DMS153 treated with DMSO at 0.1 percent for 48 hours (cell line): ENCODE data around the gene POLR1H.
"Not testable (repeated sequence)": the region's sequence is repeated elsewhere in the genome, so short reads cannot be mapped to it uniquely, and the experiment has no call there.

ENCODE experiments used
- DNase-seq: peaks from one replicate; lab custom pipeline; 2025; ENCODE audit not compliant: unreplicated experiment; lab: John Stamatoyannopoulos, UW

Gene POLR1H, protein sequence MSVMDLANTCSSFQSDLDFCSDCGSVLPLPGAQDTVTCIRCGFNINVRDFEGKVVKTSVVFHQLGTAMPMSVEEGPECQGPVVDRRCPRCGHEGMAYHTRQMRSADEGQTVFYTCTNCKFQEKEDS

DNA sequence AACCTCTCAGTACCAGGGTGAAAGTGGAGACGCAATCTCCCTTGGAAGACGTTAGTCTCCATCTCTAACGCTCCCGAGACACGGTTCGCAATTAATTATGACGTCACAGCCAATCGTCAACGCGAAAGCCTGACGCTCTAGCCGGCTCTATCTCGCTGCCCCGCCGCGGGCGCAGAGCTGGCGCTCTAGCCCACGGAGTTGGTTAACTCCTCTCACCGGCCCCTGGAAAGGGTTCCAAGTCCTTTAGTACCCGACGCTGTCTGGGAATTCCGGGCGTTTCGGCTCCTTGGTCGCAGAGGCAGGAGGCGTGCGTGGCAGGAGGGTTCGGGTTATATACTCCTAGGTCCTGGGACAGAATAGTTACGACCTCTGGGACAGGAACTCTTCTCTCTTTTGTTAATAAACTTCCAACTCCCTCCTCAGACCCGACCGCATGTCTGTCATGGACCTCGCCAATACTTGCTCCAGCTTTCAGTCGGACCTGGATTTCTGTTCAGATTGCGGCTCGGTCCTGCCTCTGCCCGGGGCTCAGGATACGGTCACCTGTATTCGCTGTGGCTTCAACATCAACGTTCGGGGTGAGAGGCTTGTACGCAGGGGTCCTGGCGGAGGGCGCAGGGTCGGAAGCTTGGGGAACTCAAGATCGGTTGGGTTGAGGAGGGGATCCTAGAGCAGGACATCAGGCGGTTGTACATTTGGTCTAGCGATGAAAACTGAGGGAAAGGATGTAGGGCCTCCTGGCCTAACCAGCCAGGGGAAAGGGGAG, at the start of gene POLR1H:
Gene POLR1H (plus strand): TSS at position 174 of the 766 bp plus-strand sequence. CDS start 260 bp downstream, at position 434.
- DNase-seq = peak; percentile 92

DNA sequence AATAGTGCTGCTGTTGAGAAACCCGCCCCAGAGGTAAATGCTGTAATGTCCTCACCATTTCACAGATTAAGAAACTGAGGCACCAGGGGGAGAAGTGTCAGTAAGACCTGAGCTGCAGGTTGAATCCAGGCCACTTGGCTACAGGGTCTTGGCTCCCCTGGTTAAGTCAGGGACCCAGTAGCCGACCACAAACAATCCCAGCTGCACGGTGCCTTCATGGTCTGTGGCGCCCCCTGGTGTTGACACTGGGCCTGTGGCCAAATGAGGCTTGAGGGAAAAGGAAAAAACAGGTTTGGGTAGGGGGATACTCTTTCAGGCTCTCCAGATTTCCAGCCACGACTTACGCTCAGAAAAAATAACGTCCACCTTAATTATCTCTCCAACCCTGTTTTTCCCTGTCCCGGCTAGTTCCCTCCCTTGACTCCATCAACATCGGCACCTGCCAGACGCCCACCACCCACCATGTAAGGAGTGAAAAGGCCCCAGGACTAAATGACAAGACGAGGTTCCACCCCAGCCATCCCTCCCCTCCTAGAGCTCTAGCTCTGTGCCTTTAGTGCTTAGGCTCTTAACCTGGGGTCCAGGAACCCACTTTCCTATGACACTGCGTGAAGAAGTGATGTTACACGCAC, 47.7 kb upstream of the POLR1H start:
- no peak for DNase-seq

DNA sequence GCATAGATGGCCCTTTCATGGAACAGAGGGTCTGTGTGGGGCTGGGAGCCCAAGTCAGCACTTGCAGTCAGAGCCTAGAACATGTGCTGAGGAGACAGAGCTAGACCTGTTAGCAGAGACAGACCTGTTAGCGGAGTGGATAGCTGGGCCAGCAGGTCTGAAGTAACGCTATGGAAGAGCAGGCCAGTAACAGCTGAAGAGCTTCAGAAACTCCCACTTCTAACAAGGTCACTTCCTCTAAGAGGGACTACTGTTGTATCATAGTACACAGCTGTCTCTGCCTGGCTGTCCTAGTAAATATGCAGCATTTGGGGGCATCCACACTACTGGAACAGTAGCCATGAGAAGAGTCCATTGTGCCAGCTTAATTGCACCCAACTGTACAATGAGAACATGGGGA, 41.2 kb upstream of the POLR1H start:
- no peak for DNase-seq

DNA sequence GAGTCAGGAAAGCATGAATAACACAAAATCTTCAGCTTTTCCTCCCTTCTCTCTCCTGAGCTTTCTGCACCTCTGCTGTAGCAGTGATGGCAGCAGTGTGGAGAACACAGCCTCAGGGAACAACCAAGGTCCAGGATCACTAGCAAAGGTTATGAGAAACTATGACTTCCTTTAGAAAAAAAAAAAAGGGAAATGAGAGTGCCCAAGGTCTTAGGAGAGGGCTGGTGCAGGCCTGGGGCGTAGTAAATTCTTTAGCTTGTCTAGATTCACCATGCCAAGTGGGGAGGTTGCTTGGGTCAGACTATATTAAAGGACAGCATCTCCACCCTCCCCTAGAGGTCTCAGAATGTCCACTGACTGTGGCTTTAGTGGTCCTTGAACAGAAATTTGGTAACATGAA, 40.4 kb upstream of the POLR1H start:
- no peak for DNase-seq

DNA sequence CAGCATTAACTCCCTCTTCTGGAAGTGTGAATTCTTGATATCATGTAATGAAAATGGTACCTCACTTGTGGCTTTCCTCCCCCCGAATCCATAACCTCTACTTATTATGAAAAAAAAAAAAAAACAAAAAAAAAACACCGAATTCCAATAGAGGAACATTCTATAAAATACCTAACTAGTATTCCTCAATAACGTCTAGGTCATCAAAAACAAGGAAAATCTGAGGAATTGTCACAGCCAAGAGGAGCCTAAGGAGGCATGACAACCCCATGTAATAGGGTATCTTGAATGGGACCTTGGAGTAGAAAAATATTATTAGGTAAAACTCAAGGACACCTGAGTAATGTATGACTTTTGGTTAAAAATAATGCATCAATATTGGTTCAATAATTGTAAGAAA, 38.9 kb upstream of the POLR1H start:
- DNase-seq = no peak

DNA sequence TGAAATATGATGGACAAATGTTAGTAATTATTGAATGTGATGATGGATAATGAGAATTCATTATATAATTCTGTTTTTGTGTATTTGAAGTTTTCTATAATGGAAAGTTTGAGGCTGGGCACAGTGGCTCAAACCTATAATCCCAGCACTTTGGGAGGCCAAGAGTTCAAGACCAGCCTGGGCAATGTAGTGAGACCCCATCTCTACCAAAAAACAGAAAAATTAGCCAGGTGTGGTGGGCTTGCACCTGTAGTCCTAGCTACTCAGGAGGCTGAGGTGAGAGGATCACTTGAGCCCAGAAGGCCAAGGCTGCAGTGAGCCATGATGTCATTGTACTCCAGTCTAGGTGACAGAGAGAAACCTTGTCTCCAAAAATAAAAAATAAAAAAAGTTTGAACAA, 38.4 kb upstream of the POLR1H start:
- not testable (repeated sequence) for DNase-seq

DNA sequence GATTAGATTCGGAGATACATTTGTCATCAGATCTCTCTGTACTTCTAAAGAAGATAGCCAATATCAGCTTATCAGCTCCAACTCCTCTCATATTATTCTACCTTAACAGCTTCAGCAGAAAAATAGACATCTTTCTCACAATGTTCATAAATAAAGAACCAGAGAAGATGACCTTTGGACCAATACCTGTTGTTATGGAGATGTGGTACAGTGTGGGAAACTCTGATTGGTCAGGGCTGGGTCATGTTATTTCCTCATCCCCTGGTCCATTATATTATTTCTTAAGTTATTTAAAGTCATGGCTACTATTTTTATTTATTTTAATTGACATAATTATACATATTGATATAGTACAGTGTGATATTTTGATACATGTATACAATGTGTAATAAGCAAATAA, 35.9 kb upstream of the POLR1H start:
- DNase-seq = no peak

DNA sequence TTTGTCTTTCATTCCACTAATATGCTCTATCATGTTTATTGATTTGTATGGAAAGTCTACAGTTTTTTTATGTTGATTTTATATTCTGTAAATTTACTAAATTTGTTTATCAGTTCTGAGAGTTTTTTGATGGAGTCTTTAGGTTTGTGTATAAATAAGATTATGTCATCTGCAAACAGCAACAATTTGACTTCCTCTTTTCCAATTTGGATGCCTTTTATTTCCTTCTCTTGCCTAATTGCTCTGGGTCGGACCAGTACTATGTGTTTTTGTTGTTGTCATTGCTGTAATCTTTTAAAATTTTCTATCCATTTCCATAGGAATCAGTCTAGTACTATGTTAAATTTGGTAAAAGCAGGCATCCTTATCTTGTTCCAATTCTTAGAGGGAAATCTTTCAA, 31.5 kb upstream of the POLR1H start:
- no peak for DNase-seq

DNA sequence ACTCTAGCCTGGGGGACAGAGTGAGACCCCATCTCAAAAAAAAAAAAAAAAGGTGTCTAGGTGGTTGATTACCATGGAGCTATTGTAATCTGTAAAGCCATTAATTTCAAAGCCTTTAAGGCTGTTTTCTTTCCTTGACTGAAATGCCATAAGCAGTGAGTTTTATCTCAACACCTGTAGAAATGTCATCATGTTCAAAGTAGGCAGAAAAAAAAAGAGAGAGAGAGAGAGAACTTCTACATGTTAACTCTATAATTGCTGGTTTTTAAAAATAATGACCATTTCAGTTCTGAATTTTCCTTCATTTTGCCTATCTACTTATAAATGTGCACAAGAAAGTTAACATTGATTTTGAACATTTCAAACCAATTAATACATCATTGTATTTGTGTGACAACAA, 29.7 kb upstream of the POLR1H start:
- no peak for DNase-seq

DNA sequence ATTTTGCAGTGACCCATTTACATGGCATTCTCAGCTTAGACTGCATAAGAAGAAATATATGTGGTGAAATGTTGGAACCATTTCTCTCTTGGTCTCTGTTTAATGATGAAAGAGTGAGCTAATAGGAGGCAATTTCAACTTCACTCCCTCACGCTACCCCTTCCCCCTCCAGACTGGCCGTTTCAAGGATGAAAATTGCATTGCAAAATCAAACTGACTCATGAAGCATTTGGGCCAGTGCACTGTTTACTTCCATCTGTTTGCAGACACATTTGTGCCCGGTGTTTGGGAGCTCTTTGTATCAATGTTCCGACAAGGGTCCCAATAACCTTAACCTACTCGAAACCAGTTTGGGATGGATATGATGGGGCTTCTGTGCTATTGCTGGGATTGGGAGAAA, 27.6 kb upstream of the POLR1H start:
- DNase-seq = not testable (repeated sequence)

DNA sequence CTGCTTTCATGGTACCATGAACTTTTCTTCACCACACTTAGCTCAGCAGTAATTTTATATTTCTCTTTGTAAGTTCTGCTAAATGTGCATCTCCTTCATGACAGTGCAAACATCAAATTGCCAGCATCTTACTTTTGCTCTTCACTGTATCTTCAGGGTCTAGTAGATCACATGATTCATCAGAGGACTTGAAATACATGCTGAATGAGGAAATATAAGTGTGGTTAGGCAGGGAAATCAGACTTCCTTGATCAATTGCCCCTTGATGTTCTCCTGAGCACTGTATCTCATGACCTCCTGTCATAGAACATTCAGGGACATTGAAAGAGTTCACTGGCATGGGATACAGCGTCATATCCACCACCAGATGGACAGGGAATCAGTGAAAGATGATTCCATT, 25.3 kb upstream of the POLR1H start:
- DNase-seq = no peak

DNA sequence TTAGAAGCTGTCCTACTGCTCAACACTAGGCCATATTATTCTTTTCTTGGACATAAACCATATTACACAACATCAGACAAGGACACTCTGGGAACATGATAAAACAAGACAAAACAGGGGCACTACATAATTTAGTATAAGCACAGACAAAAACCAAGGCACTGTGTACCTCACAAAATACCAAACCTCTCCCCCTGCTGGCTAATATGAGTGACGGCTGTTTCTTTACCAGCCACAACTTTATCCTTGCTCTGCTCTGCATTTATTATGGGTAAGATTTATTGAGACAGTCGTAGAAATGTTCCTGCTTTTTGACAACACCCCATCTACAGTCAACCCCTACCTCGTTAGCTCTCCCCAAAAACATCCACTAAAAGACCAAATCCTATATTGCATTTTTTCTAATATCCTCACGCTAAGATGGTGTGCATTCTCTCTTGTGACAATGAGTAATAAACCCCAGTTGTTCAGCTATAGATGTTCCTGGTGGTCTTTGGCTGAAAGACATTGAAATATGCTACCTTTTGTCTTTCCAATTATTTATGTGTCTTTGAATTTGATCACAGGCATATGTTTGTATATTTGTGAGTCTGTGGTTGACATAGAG, 23.8 kb upstream of the POLR1H start:
- DNase-seq = no peak

DNA sequence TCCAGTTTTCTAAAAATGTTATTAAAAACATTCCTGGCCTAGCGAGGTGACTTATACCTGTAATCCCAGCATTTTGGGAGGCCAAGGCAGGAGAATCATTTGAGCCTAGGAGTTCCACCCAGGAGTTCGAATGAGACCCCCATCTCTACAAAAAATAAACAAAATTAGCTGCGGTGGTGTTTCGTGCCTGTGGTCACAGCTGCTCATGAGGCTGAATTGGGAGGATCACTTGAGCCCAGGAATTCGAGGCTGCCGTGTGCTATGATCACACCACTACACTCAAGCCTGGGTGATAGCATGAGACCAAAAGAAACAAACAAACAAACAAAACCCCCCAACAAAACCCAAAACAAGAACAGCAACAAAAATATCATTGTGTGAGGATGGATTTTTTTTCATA, 19.8 kb upstream of the POLR1H start:
- DNase-seq = no peak

DNA sequence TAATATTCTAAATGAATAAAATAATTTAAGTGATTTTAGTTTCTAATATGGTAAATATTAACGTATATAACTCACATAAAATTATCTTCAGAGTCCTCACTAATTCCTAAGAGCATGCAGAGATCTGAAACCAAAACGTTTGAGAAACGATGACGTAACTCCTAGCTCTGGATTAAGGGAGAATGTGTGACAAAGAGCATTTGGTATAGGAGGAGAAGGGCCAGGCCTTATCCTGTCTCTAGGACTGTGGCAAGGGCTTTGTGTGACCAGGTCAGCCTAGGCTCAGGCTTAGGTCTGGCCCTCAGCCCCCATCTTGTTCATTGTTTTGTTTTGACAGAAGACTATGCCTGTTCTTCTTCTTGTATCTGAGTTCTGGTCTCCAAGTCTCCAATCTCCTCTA, 19.2 kb upstream of the POLR1H start:
- no peak for DNase-seq

DNA sequence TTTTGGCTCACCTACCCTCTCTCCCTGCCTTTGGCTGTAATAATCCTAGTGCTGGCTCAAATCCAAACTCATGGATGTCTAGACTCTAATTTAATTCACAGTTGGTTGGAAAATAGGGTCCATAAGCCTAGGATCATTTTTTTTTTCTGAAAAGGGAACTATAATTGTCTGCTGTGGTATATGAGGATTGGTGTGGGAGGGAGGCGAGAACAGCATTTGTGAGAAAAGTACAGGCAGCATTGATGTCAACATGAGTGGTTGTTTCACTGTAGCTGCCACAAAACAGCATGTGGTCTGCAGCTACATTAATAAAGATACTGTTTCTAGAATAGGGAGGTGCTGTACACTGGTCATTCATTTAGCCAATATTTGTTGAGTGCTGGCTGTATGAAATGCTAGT, 18.6 kb upstream of the POLR1H start:
- no peak for DNase-seq

DNA sequence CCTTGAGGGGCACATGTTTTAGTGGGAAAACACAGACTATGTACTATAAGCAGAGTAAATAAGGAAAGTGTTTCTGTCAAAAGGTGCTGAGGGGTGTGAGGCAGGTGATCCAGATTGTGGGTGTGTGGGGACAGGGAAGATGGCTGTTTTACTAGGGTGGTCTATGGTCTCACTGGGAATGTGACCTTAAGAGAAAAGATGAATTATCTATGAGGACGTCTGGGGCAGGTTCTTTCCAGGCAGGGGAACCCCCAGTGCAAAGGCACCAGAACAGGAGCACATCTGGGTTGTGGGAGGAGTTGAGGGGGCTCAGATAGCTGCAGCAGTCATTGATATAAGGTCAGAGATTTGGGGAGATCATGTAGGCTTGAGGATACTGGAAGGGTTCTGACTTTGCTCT, 18.2 kb upstream of the POLR1H start:
- DNase-seq = no peak

DNA sequence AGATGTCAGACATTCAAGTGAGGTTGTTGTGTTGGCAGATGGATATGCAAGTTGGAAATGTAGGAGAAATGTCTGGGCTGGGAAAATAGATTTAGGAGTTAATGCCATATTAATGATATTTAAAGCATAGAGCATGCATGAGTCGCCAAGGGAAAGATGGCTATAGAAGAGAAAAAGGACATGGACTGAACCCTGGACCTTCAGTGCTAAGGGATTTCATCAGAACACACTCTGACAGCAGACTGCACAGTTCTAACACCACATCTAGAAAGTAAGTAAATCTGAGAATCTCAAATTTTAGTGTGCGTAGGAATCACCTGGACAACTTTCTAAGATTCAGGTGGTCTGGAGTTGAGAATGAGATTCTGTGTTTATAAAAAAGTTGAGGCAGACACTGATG, 17.3 kb upstream of the POLR1H start:
- DNase-seq = no peak

DNA sequence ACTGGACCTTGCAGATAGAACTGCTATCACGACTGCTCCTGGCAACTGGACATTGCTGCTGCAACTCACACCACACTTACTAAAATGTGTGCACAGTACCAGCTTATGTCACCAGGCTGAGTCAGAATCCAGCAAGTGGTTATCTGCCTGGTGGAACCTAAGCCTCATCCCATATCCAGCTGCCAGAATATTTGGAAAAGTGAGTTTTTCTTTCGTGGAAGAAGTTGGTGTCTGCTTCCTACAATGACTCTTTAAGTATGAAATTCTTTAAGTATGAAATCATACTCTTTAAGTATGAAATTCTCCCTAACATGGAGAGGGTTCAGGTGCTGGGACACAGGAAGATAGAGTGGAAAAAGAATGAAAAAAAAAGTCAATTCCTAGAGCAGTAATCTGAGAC, 16.4 kb upstream of the POLR1H start:
- no peak for DNase-seq

DNA sequence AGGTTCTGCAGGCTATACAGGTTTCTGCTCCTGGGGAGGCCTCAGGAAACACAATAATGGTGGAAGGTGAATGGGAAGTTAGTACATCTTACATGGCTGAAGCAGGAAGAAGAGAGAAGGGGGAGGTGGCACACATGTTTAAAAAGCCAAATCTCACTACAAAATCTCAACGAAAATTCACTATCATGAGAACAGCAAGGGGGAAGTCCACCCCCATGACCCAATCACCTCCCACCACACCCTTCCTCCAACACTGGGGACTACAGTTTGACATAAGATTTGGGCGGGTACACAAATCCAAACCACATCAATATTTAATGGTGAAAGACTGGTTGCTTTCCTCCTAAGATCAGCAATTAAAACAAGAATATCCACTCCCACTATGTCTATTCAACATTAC, 13.8 kb upstream of the POLR1H start:
- no peak for DNase-seq

DNA sequence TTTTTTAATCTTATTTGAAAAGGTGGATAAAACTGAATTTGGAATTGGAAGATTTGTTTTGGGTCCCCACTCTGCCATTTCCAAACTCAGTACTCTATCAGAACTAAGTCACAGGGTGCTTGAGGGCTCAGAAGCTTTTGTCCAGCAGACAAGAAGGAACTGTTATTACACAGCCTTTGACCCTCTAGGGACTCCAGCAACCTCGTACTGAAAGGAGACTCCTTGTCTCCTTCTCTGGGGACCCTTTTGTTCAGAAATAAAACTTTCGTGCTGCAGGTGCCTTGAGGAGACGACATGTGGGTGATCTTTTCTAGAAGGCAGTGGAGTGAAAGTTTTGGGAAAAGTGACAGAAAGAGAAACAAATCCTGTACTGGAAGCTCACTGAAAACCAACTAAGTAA, 7.4 kb upstream of the POLR1H start:
- no peak for DNase-seq

DNA sequence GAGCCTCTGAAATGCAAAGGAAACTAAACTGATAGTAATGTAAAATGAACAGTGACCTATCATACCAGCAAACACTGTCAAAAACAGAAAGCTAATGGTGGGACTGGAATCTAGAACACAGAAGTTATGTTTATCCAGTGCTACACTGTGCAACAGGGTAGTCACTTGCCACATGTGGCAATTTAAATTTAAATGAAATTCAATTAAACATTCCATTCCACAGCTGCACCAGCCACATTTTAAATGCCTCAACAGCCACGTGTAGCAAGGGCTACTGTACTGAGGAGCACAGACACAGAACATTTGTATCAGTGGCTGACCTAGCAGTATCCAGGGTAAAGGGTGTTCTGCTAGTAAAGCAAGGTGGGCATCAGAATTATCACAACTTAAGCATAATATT, 5.6 kb upstream of the POLR1H start:
- DNase-seq = no peak

DNA sequence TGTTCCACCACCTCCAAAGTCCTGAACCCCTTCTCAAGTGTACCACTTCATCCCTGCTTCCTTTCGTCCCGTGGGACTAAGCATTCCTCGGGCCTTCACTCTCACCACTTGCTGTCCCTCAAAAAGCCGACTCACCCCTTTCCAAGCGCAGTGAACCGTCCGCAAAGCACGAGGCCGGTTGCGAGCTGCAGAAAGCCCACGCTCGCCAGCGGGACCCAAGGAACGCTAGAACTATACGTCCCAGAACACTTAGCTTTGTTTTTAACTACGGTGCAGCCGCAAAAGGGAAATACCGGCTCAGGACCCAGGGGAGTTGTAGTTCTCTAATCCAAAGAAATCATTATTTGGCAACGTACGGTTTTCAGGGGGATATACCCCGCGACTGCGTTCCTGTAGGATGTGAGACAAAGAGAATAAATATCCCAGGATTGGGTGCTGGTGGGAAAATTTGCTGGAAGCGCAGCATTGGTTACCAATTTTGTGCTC, 416 bp upstream of the POLR1H start:
- DNase-seq = no peak
